ENCODE measurements around the gene ACTR8.

Gene ACTR8

DNA sequence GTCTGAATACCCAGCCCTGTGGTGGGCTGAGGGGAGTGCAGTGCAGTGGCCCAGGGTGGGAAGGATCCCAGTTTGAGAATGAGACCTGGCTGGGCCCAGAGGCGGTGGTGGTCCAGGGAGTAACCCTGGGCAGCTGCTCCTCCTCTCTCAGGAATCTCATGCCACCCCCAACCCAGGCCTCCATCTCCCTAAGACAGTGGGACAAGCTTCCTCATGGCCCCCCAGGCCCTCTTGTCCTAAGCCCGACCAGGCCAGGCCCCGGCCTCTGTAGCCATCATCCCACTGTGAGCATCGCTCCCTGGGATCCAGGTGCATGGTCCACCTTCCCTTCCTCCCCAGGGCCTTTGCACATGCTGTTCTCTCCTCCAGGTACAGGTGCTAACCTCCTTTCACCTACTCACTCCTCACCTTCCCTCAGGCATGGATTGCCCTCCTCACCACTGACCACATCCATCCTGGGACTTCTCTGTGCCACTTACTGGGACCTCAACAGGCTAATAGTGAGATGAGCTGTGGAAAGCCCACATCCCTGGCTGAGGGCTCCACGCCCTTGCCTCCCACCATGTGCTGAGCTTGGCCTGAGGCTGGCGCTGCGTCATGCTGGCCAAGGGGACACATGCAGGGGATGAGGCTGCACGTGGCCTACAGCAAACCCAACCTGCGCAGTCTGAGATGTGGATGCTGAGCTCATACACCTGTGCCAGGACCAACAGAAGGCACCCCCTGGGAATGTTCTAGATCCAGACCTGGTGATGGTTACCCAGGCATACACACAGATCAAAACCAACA is 45.7 kb downstream of the ACTR8 start:
- Histone ChIP-seq H3K4me3 (ENCODE audit: low read depth in 1 of 5, low read length in 5 of 5) (no peak overlapping the region), H3K27me3 (ENCODE audit: control insufficient read depth in 5 of 5, insufficient read depth in 4 of 5, low read length in 5 of 5) (no peaks in the 10 kb centered on the region), H3K9me3 (ENCODE audit: control insufficient read depth in 5 of 5, low read length in 5 of 5) (no peaks in the 10 kb centered on the region), H3K36me3 (ENCODE audit: control insufficient read depth in 5 of 5, insufficient read depth in 5 of 5, low read length in 5 of 5) (no peaks in the 10 kb centered on the region), H3K27ac (ENCODE audit: low read depth, low read length) (no peak overlapping the region), H3K4me1 (ENCODE audit: control insufficient read depth in 5 of 5, insufficient read depth in 5 of 5, low read length in 5 of 5) (no peaks in the 10 kb centered on the region), H3K9ac (ENCODE audit: low read length in 5 of 5) (no peak overlapping the region)

DNA sequence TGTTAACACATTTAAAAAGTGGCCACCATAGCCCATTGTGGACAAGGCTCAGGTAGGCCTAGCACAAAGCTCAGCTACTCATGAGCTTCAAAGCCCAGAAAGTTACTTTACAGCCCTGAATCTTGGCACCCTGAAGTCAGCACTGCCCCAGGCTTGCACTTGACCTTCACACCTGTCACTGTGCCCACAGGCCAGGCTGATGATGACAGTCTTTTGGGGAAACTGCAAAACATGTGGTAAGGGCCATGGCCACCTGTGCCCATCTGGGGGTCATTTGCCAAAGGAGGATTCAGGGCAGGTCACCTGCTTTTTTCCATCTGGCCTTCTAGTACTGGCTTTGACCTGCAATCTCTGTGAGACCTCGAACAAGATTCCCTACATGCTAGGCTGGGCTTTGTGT is 46.7 kb downstream of the ACTR8 start:
- no peak overlapping the region for H3K4me3 ChIP-seq (ENCODE audit: low read depth in 1 of 5, low read length in 5 of 5)
- H3K36me3 ChIP-seq (ENCODE audit: control insufficient read depth in 5 of 5, insufficient read depth in 5 of 5, low read length in 5 of 5): no peaks in the 10 kb centered on the region
- H3K27me3 ChIP-seq (ENCODE audit: control insufficient read depth in 5 of 5, insufficient read depth in 4 of 5, low read length in 5 of 5): no peaks in the 10 kb centered on the region
- no peak overlapping the region for H3K9ac ChIP-seq (ENCODE audit: low read length in 5 of 5)
- no peak overlapping the region for H3K27ac ChIP-seq (ENCODE audit: low read depth, low read length)
- no peaks in the 10 kb centered on the region for H3K4me1 ChIP-seq (ENCODE audit: control insufficient read depth in 5 of 5, insufficient read depth in 5 of 5, low read length in 5 of 5)
- H3K9me3 ChIP-seq (ENCODE audit: control insufficient read depth in 5 of 5, low read length in 5 of 5): no peaks in the 10 kb centered on the region

DNA sequence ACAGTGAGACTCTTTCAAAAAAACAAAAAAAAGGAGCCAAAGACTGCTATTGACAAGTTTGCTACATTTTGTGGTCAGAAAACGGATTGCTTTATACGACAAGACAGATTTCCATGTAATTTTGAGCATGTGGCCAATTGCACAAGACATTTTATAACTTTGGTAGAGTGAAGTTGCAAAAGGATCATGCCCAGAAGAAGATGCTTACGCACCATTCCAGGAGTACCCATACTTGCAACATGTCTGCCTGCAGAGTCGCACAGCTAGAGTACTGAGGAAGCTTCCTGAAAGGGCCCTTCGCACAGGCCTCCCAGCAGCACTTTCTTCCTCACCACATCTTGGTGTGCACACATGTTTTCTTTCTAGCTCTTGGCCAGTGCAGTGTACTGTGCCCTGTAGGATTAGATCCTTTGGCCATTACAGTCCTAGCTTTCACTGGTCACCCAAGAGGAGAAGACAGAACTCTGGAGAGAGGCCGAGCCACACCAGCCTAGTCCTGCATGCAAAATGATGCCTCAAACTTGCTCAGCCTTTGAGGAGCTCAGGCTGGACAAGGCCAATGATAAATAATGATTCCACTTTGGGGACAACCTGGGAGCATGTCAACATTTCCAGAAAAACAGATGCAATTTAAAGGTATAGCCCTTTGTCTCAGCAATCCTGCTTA is 47.4 kb downstream of the ACTR8 start:
- Histone ChIP-seq H3K27me3 (ENCODE audit: control insufficient read depth in 5 of 5, insufficient read depth in 4 of 5, low read length in 5 of 5) (no peaks in the 10 kb centered on the region), H3K36me3 (ENCODE audit: control insufficient read depth in 5 of 5, insufficient read depth in 5 of 5, low read length in 5 of 5) (no peaks in the 10 kb centered on the region), H3K9me3 (ENCODE audit: control insufficient read depth in 5 of 5, low read length in 5 of 5) (no peaks in the 10 kb centered on the region), H3K27ac (ENCODE audit: low read depth, low read length) (no peak overlapping the region), H3K9ac (ENCODE audit: low read length in 5 of 5) (no peak overlapping the region), H3K4me3 (ENCODE audit: low read depth in 1 of 5, low read length in 5 of 5) (no peak overlapping the region), H3K4me1 (ENCODE audit: control insufficient read depth in 5 of 5, insufficient read depth in 5 of 5, low read length in 5 of 5) (no peaks in the 10 kb centered on the region)

DNA sequence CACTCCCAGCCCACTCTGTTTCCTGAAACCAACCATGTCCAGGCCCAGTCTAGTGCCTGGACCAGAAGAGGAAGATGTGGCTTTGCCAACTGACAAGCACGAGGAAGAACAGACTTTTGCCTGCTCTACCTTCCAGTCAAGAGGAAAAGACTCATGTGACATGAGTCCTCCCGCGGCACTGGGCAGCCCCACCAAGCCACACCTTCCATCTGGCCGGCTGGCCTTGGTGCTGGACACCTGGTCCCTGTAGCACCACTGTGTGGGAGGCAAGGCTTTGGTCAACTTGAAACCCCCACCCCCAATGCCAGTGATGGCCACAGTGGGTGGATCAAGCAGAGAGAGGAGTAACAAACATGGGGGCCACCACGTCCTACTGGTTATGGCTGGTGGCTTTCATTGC is 48.3 kb downstream of the ACTR8 start:
- no peaks in the 10 kb centered on the region for H3K36me3 ChIP-seq (ENCODE audit: control insufficient read depth in 5 of 5, insufficient read depth in 5 of 5, low read length in 5 of 5)
- H3K27me3 ChIP-seq (ENCODE audit: control insufficient read depth in 5 of 5, insufficient read depth in 4 of 5, low read length in 5 of 5): no peaks in the 10 kb centered on the region
- no peak overlapping the region for H3K4me3 ChIP-seq (ENCODE audit: low read depth in 1 of 5, low read length in 5 of 5)
- no peaks in the 10 kb centered on the region for H3K4me1 ChIP-seq (ENCODE audit: control insufficient read depth in 5 of 5, insufficient read depth in 5 of 5, low read length in 5 of 5)
- H3K9me3 ChIP-seq (ENCODE audit: control insufficient read depth in 5 of 5, low read length in 5 of 5): no peaks in the 10 kb centered on the region
- H3K27ac ChIP-seq (ENCODE audit: low read depth, low read length): no peak overlapping the region
- H3K9ac ChIP-seq (ENCODE audit: low read length in 5 of 5): no peak overlapping the region

DNA sequence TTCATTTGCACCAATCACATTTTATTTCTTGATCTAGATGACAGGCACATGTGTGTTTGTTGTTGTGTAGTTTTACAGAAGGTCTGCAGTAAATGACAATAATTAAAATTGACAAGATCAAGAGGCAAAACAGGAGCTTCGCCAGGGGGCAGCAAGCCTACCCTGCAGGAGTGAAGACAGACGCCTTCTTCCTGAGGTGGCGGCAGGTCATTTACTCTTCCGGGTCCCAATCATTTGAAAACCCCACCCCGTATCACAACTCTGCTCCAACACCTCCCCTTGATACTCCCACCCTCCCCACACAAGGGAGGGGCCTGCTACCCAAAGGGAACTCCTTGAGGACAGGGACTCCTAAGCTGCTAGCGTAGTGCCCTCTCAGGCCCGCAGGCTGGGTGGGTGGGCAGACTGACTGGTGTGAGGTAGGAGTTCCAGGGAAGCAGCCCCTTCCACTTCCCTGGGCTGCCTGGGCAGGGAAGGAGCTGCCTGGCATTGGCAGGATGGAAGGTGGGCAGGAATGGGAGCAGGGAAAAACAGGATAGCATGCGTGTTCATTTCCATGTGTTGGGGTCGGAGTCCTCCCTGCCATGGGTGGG is 48.8 kb downstream of the ACTR8 start:
- H3K9ac ChIP-seq (ENCODE audit: low read length in 5 of 5): no peak overlapping the region
- H3K4me3 ChIP-seq (ENCODE audit: low read depth in 1 of 5, low read length in 5 of 5): no peak overlapping the region
- H3K9me3 ChIP-seq (ENCODE audit: control insufficient read depth in 5 of 5, low read length in 5 of 5): no peaks in the 10 kb centered on the region
- no peaks in the 10 kb centered on the region for H3K4me1 ChIP-seq (ENCODE audit: control insufficient read depth in 5 of 5, insufficient read depth in 5 of 5, low read length in 5 of 5)
- H3K27ac ChIP-seq (ENCODE audit: low read depth, low read length): no peak overlapping the region
- H3K36me3 ChIP-seq (ENCODE audit: control insufficient read depth in 5 of 5, insufficient read depth in 5 of 5, low read length in 5 of 5): no peaks in the 10 kb centered on the region
- H3K27me3 ChIP-seq (ENCODE audit: control insufficient read depth in 5 of 5, insufficient read depth in 4 of 5, low read length in 5 of 5): no peaks in the 10 kb centered on the region

DNA sequence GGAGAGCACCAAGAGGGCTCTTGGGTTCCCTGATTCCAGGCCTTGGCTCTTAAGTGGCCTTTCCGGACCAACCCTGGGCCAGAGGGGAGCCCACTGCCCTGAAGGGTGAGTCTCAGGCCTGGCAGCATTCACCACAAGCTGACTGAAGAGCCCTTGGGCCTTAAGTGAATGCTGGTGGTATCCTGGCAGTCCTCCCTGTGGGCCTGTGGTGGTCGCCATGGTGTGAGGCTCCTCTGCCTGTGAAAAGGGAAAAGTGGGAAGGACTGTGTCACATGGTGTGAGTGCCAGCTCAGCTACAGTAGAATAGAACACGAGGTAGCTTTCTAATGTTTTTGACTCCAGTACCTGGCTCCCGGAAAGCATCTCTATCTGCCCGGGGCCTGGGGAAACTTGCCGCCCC is 51.0 kb downstream of the ACTR8 start:
- H3K9me3 ChIP-seq (ENCODE audit: control insufficient read depth in 5 of 5, low read length in 5 of 5): no peaks in the 10 kb centered on the region
- H3K4me1 ChIP-seq (ENCODE audit: control insufficient read depth in 5 of 5, insufficient read depth in 5 of 5, low read length in 5 of 5): no peaks in the 10 kb centered on the region
- H3K36me3 ChIP-seq (ENCODE audit: control insufficient read depth in 5 of 5, insufficient read depth in 5 of 5, low read length in 5 of 5): no peaks in the 10 kb centered on the region
- no peaks in the 10 kb centered on the region for H3K27me3 ChIP-seq (ENCODE audit: control insufficient read depth in 5 of 5, insufficient read depth in 4 of 5, low read length in 5 of 5)
- H3K27ac ChIP-seq (ENCODE audit: low read depth, low read length): no peak overlapping the region
- no peak overlapping the region for H3K4me3 ChIP-seq (ENCODE audit: low read depth in 1 of 5, low read length in 5 of 5)
- no peak overlapping the region for H3K9ac ChIP-seq (ENCODE audit: low read length in 5 of 5)

DNA sequence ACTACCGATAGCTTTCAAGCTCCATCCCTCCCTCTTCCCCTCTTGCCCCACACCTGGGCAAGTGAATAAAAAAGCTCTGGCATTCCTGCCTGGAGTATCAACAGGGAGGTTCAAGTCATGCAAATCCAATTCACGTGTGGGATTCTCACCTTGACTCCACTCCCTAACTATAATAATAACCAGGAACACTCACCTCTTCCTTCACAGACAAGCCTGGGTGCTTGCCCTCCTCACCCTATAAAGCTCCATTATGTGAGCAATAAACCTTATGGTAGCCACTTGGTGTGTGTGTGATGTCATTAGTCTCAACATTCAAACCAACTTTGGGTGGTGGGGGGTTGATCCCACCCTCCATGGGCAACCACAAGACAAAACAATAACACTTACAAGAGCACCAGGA is 52.3 kb downstream of the ACTR8 start:
- Histone ChIP-seq H3K4me1 (ENCODE audit: control insufficient read depth in 5 of 5, insufficient read depth in 5 of 5, low read length in 5 of 5) (no peaks in the 10 kb centered on the region), H3K4me3 (ENCODE audit: low read depth in 1 of 5, low read length in 5 of 5) (no peak overlapping the region), H3K9ac (ENCODE audit: low read length in 5 of 5) (no peak overlapping the region), H3K27ac (ENCODE audit: low read depth, low read length) (no peak overlapping the region), H3K36me3 (ENCODE audit: control insufficient read depth in 5 of 5, insufficient read depth in 5 of 5, low read length in 5 of 5) (no peaks in the 10 kb centered on the region), H3K9me3 (ENCODE audit: control insufficient read depth in 5 of 5, low read length in 5 of 5) (no peaks in the 10 kb centered on the region), H3K27me3 (ENCODE audit: control insufficient read depth in 5 of 5, insufficient read depth in 4 of 5, low read length in 5 of 5) (no peaks in the 10 kb centered on the region)

DNA sequence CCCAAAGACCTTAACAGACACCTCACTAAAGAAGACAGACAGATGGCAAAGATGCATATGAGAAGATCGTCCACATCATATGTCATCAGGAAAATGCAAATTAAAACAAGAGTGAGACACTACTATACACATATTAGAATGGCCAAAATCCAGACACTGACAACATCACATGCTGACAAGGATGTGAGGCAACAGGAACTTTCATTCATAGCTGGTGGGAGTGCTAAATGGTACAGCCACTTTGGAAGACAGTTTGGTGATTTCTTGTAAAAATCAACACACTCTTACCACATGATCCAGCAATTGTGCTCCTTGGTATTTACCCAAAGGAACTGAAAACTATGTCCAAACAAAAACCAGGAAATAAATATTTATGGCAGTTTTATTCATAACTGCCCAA is 53.4 kb downstream of the ACTR8 start:
- H3K27me3 ChIP-seq (ENCODE audit: control insufficient read depth in 5 of 5, insufficient read depth in 4 of 5, low read length in 5 of 5): no peaks in the 10 kb centered on the region
- no peak overlapping the region for H3K27ac ChIP-seq (ENCODE audit: low read depth, low read length)
- H3K9ac ChIP-seq (ENCODE audit: low read length in 5 of 5): no peak overlapping the region

DNA sequence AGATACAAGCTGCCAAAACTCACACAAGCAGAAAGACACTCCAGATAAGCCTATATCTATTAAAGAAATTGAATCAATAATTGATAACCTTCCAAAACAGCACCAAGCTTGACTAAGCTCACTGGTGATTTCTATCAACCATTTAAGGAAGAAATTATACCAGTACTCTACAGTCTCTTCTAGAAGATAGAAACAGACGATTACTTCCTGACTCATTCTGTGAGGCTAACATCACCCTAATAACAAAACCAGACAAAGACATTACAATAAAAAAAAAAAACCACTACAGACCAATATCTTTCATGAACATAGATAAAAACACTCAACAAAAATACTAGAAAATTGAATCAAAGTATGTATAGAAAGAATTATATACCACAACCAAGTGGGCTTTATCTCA is 55.9 kb downstream of the ACTR8 start:
- H3K36me3 ChIP-seq (ENCODE audit: control insufficient read depth in 5 of 5, insufficient read depth in 5 of 5, low read length in 5 of 5): no peaks in the 10 kb centered on the region

More for the DNA sequence above, 53.4 kb downstream of the ACTR8 start:
- no peaks in the 10 kb centered on the region for H3K9me3 ChIP-seq (ENCODE audit: control insufficient read depth in 5 of 5, low read length in 5 of 5)
- no peak overlapping the region for H3K4me3 ChIP-seq (ENCODE audit: low read depth in 1 of 5, low read length in 5 of 5)
- H3K4me1 ChIP-seq (ENCODE audit: control insufficient read depth in 5 of 5, insufficient read depth in 5 of 5, low read length in 5 of 5): no peaks in the 10 kb centered on the region
- H3K36me3 ChIP-seq (ENCODE audit: control insufficient read depth in 5 of 5, insufficient read depth in 5 of 5, low read length in 5 of 5): no peaks in the 10 kb centered on the region

DNA sequence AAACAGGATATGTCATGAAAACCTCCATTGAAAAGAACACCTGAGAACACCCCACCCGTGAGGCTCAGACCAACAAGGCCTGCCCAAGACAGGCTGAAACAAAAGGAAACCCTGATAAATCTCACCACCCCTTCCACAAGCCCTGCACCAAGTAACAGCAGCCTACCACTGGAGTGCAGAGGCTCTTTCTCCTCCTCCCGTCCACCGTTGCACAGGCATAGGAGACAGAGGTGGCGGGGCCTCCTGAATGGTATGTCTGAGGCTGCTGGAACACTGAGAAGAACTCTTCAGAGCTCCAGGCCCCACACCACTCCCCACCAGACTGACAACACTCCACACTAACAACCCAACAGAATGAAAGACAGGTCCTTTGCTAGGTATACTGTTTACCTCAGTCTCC is 57.2 kb downstream of the ACTR8 start:
- no peaks in the 10 kb centered on the region for H3K4me1 ChIP-seq (ENCODE audit: control insufficient read depth in 5 of 5, insufficient read depth in 5 of 5, low read length in 5 of 5)
- H3K9ac ChIP-seq (ENCODE audit: low read length in 5 of 5): no peak overlapping the region
- no peaks in the 10 kb centered on the region for H3K36me3 ChIP-seq (ENCODE audit: control insufficient read depth in 5 of 5, insufficient read depth in 5 of 5, low read length in 5 of 5)
- no peak overlapping the region for H3K4me3 ChIP-seq (ENCODE audit: low read depth in 1 of 5, low read length in 5 of 5)
- H3K9me3 ChIP-seq (ENCODE audit: control insufficient read depth in 5 of 5, low read length in 5 of 5): no peaks in the 10 kb centered on the region
- no peaks in the 10 kb centered on the region for H3K27me3 ChIP-seq (ENCODE audit: control insufficient read depth in 5 of 5, insufficient read depth in 4 of 5, low read length in 5 of 5)
- no peak overlapping the region for H3K27ac ChIP-seq (ENCODE audit: low read depth, low read length)

More for the DNA sequence above, 55.9 kb downstream of the ACTR8 start:
- no peak overlapping the region for H3K4me3 ChIP-seq (ENCODE audit: low read depth in 1 of 5, low read length in 5 of 5)
- no peaks in the 10 kb centered on the region for H3K9me3 ChIP-seq (ENCODE audit: control insufficient read depth in 5 of 5, low read length in 5 of 5)
- no peak overlapping the region for H3K9ac ChIP-seq (ENCODE audit: low read length in 5 of 5)
- no peaks in the 10 kb centered on the region for H3K4me1 ChIP-seq (ENCODE audit: control insufficient read depth in 5 of 5, insufficient read depth in 5 of 5, low read length in 5 of 5)
- H3K27ac ChIP-seq (ENCODE audit: low read depth, low read length): no peak overlapping the region
- no peaks in the 10 kb centered on the region for H3K27me3 ChIP-seq (ENCODE audit: control insufficient read depth in 5 of 5, insufficient read depth in 4 of 5, low read length in 5 of 5)
